Measurements from ENCODE around the gene FOXF1.

FOXF1 gene

GRCh38 chr16:86497551-86498021, 12.7 kb upstream of the FOXF1 start:
- H3K36me3 Mint-ChIP-seq (ENCODE audit: low read depth): no peaks in the 10 kb centered on the region
- H3K4me3 Mint-ChIP-seq: no peak overlapping the region
- no peak overlapping the region for H3K27ac Mint-ChIP-seq
- H3K27me3 Mint-ChIP-seq: peaks cover 89% of the 10 kb centered on the region
- no peaks in the 10 kb centered on the region for H3K9me3 Mint-ChIP-seq
- no peak for DNase-seq
- peaks cover 6% of the 10 kb centered on the region for H3K4me1 Mint-ChIP-seq (ENCODE audit: low read depth)

DNA sequence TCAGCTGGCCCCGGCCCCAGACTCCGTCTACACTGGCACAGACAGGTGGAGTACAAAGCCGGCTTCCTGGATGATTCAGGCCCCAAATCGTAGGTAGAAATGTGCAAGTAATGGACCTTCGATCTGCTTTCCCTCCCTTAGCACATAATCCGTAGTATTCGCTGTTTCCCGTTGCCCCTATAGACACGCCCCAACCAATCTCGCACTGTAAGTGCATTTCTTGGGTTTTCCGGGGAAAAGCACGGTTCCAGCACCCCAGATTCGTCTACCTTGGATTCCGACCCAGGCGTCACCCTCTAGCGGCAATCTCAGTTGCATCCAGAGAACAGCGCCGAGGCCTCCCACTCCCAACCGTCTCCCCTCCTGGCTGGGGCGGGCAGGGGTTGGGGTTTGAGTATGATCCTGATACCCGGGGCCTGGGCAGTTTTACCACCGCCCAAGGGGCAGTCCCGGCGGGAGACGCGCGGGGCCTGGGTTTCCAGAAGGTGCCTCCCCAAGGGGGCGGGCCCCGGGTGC, 12.1 kb upstream of the FOXF1 start:
- H3K9me3 Mint-ChIP-seq: no peaks in the 10 kb centered on the region
- no peak overlapping the region for H3K4me3 Mint-ChIP-seq
- H3K27me3 Mint-ChIP-seq: peaks cover 90% of the 10 kb centered on the region
- DNase-seq: no peak
- H3K36me3 Mint-ChIP-seq (ENCODE audit: low read depth): no peaks in the 10 kb centered on the region
- peaks cover 6% of the 10 kb centered on the region for H3K4me1 Mint-ChIP-seq (ENCODE audit: low read depth)
- peak overlapping the region; percentile 79 for H3K27ac Mint-ChIP-seq

DNA sequence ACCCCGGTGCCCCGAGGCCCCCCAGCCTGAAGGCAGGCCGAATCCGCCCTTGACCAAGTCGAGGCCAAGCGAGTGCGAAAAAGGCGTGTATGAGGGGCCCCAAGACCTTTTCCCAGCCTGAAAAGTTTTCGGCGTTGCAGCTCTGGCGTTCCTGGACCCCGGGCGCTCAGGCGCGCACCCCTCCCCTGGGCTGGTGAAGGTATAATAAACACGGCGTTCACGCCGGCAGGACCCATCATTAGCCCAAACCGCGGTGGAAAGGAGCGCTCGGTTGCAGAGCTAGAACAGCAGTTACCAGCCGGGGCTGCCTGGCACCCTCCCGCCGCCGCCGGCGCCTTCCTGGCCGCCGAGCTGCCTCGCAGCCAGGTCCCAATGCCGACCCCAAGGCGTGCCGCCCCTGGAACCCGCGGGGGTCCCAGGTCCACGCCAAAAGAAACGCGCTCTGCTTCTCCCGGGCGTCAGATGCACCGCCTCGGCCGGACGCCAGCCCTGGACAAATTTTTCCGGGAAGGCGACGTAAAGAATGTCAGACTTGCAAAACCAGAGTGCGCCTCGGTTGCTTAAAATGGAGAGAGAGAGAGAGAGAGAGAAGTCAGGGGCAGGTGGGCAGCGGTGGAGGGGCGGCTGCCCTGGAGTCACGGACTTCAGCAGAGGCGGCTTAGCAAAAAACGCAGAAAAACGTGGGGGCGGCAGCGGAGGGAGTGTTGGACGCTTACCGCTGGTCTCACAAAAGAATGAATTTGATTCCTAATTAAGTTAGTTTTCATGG, 11.5 kb upstream of the FOXF1 start:
- no peak for DNase-seq
- no peak overlapping the region for H3K4me3 Mint-ChIP-seq
- H3K4me1 Mint-ChIP-seq (ENCODE audit: low read depth): peaks cover 6% of the 10 kb centered on the region
- no peak overlapping the region for H3K27ac Mint-ChIP-seq
- no peaks in the 10 kb centered on the region for H3K9me3 Mint-ChIP-seq
- no peaks in the 10 kb centered on the region for H3K36me3 Mint-ChIP-seq (ENCODE audit: low read depth)
- H3K27me3 Mint-ChIP-seq: peaks cover 90% of the 10 kb centered on the region

DNA sequence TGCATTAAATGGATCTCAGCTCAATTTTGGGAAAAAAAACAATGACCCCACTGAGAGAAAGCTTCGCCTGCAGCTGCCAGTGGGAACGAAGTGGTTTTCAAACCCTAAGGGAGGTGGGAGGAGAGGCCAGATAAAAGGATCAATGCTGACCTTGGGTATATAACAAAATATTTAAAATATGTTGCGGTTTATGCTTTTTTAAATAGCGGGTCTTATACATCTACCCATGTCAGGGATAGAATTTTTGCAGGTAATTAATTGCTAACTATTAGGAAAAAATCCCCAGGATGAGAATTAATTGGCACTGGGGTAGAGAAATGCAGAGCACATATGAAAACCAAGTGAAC, 10.9 kb upstream of the FOXF1 start:
- H3K27me3 Mint-ChIP-seq: peaks cover 90% of the 10 kb centered on the region
- H3K27ac Mint-ChIP-seq: no peak overlapping the region
- H3K4me3 Mint-ChIP-seq: no peak overlapping the region
- H3K9me3 Mint-ChIP-seq: no peaks in the 10 kb centered on the region
- no peaks in the 10 kb centered on the region for H3K36me3 Mint-ChIP-seq (ENCODE audit: low read depth)
- no peak for DNase-seq
- H3K4me1 Mint-ChIP-seq (ENCODE audit: low read depth): peaks cover 6% of the 10 kb centered on the region

GRCh38 chr16:86499889-86500707, 10.2 kb upstream of the FOXF1 start:
- H3K9me3 Mint-ChIP-seq: no peaks in the 10 kb centered on the region
- no peak for DNase-seq
- peaks cover 90% of the 10 kb centered on the region for H3K27me3 Mint-ChIP-seq
- no peak overlapping the region for H3K27ac Mint-ChIP-seq
- H3K4me3 Mint-ChIP-seq: no peak overlapping the region
- no peaks in the 10 kb centered on the region for H3K36me3 Mint-ChIP-seq (ENCODE audit: low read depth)
- H3K4me1 Mint-ChIP-seq (ENCODE audit: low read depth): peaks cover 8% of the 10 kb centered on the region

- Mint-ChIP-seq H3K27me3 (peaks cover 87% of the 10 kb centered on the region), H3K4me3 (no peak overlapping the region), H3K36me3 (ENCODE audit: low read depth) (no peaks in the 10 kb centered on the region), H3K4me1 (ENCODE audit: low read depth) (peaks cover 9% of the 10 kb centered on the region), H3K27ac (no peak overlapping the region), H3K9me3 (no peaks in the 10 kb centered on the region)
- DNase-seq: no peak
Measured at GRCh38 chr16:86500708-86501510, 9.4 kb upstream of the FOXF1 start.

- DNase-seq: no peak
- Mint-ChIP-seq H3K27me3 (peaks cover 88% of the 10 kb centered on the region), H3K9me3 (no peaks in the 10 kb centered on the region), H3K4me1 (ENCODE audit: low read depth) (peaks cover 12% of the 10 kb centered on the region), H3K4me3 (no peak overlapping the region), H3K27ac (no peak overlapping the region), H3K36me3 (ENCODE audit: low read depth) (no peaks in the 10 kb centered on the region)
Measured at GRCh38 chr16:86501989-86502855, 8.1 kb upstream of the FOXF1 start.

DNA sequence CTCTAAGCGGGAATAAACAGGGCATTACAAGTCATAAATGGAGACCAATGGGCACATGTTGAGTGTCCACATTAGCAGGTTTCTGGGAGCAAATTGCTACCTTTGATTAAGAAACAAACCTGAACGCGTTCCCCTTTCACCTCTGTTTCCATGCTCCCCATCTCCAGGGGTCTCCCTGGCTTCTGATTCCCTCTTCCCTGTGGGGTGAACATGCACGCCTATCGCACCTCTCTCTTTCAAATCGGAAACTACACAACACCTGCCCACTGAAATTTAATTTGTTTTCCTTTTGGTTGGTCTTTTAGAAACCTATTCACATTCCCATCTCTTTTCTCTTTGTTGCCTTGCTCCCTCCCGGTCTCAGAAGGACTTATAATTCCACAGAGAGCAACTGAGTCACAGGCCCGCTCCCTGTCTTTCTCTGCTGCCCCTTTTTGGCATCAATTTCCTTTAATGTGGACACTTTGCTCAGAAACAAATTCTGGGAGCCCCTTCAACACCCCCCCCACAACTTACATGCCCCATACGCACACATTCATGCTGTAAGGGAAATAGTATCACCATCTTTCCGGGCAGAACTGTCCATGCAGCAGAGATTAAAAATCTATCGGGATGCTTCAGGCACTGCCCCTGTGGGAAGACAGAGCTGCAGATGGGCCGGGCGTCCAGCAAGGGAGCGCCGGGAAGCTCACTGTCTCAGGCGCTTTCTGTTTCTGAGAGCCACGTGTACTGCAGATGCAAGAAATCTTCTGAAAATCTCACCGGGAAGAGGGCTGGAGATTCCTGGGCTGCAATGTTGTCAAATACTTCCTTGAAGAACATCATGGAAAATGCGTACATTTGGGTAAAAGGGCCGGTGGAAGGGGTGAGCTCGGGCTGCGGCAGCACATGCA, 7.2 kb upstream of the FOXF1 start:
- no peak for DNase-seq
- Mint-ChIP-seq H3K9me3 (no peaks in the 10 kb centered on the region), H3K4me1 (ENCODE audit: low read depth) (peaks cover 20% of the 10 kb centered on the region), H3K36me3 (ENCODE audit: low read depth) (no peaks in the 10 kb centered on the region), H3K27ac (no peak overlapping the region), H3K27me3 (peaks cover 92% of the 10 kb centered on the region), H3K4me3 (no peak overlapping the region)

DNA sequence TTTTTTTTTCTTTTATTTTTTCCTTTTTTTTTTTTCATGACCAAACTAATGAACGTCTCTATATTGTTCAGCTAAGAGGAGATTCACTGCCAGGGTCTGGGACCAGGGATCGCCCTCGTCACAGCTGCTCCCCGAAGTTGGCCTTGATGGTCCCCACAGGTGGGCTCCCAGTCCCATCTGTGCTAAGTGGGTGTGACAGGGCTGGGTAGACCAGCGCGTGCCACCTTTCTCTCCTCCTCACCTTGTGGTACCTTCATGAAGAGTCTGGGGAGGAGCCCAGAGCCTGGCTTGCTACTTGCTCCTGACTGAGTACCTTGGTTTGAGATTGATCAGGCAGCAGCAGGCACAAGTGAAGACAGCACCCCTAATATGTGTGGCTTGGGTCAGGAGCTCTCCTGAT, 6.5 kb upstream of the FOXF1 start:
- H3K4me3 Mint-ChIP-seq: no peak overlapping the region
- peaks cover 19% of the 10 kb centered on the region for H3K4me1 Mint-ChIP-seq (ENCODE audit: low read depth)
- H3K27me3 Mint-ChIP-seq: peaks cover 90% of the 10 kb centered on the region
- no peak for DNase-seq
- no peaks in the 10 kb centered on the region for H3K9me3 Mint-ChIP-seq
- no peaks in the 10 kb centered on the region for H3K36me3 Mint-ChIP-seq (ENCODE audit: low read depth)
- no peak overlapping the region for H3K27ac Mint-ChIP-seq

DNA sequence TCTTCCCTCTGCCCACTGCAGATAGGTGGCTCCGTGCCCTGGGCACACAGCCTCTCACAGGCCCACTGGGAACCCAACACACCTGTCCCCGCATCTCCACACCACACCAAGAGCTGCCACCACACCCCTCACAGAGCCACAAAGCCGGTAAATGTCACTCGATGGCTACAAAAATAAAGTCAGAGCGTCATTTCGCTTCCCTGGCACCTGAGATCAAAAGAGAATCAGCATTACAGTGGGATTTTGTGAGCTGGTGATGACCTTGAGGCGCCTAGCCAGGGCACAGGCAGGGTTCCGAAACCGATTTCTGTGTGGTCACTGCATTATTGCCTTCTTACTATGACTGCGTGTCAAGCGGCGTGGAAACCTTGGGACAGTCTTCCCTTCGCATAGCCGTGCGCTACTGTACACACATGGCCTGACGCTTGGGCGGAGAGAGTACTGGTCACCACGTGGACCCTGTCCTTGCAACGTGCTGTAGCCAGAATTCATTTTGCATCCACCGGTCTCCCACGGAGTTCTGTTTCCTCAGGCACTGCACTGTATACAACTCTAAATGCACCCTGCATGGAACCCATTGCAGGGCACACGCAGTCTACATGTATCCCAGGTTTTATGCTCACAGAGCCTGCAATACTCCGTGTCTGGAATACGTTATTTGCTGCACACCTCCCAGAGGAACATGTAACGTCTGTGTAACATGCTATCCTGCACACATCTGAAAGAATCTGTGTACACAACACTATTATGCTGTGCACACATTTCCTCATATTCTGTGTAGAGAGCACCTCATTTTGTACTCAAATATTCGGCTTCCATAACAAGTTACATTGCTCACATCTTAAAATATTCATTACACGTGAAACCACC, 5.8 kb upstream of the FOXF1 start:
- Mint-ChIP-seq H3K36me3 (ENCODE audit: low read depth) (no peaks in the 10 kb centered on the region), H3K4me3 (no peak overlapping the region), H3K9me3 (no peaks in the 10 kb centered on the region), H3K4me1 (ENCODE audit: low read depth) (peaks cover 25% of the 10 kb centered on the region), H3K27me3 (peaks cover 89% of the 10 kb centered on the region), H3K27ac (no peak overlapping the region)
- DNase-seq: no peak

DNA sequence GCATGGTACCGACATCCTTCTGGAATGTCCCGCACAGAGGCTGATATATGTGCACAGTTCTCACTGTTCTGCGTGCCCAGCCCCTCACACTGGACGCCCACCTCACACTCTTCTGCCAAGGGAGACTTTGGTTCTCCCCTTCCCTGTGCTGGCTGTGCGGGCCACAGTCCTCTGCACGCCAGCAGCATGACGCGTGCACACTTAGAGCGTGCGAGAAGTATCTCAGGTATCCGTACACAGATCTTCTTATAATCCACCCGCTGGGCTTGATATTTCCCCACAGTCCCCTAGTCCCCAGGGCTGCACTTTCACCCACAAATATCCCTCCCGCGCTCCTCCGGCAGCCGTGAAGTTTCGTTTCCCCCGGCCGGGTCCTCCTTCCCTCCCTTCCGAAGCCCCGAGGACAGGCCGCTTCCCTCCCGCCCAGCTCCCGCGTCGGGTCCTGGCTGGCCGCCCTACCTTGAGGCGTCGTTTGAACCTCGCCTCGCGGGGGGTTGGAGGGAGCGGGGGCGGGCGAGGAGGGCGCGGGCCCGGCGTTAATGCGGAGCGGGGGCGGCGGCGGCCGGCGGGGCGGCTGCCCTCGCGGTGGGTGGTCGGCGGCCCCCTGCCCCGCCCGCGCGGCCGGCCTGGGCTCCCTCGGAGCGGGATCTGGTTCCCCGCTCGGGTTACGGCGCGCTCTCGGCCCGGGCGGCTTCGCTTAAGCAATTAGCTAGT, 5.0 kb upstream of the FOXF1 start:
- Mint-ChIP-seq H3K36me3 (ENCODE audit: low read depth) (no peaks in the 10 kb centered on the region), H3K27ac (peak overlapping the region; percentile 9), H3K4me3 (no peak overlapping the region), H3K27me3 (peaks cover 81% of the 10 kb centered on the region), H3K4me1 (ENCODE audit: low read depth) (peaks cover 25% of the 10 kb centered on the region), H3K9me3 (no peaks in the 10 kb centered on the region)
- no peak for DNase-seq
